GM21576 (cell line): Measurements from ENCODE around the gene PPP1R3G.

Source experiments
- ATAC-seq: cut with Tn5 transposase; IDR thresholded peaks from one replicate; pipeline ENCODE4 v1.9.1; 2021; ENCODE audit warnings: mild to moderate bottlenecking, moderate library complexity; ENCODE audit not compliant: unreplicated experiment

Gene PPP1R3G

GRCh38 chr6:5093231-5094015, 8.3 kb downstream of the PPP1R3G start:
- no peak for ATAC-seq

GRCh38 chr6:5094327-5094726, 9.2 kb downstream of the PPP1R3G start:
- ATAC-seq = no peak

- ATAC-seq = peak; percentile 67
Observed at GRCh38 chr6:5095236-5095635, 10.1 kb downstream of the PPP1R3G start.

GRCh38 chr6:5096482-5096881, 11.3 kb downstream of the PPP1R3G start:
- ATAC-seq = no peak

GRCh38 chr6:5098501-5099270, 13.5 kb downstream of the PPP1R3G start:
- no peak for ATAC-seq

GRCh38 chr6:5099537-5099936, 14.4 kb downstream of the PPP1R3G start:
- no peak for ATAC-seq

GRCh38 chr6:5100806-5101205, 15.7 kb downstream of the PPP1R3G start:
- ATAC-seq = no peak

- ATAC-seq = no peak
Observed at GRCh38 chr6:5102267-5102970, 17.3 kb downstream of the PPP1R3G start.

GRCh38 chr6:5103250-5103649, 18.1 kb downstream of the PPP1R3G start:
- no peak for ATAC-seq

GRCh38 chr6:5104667-5105066, 19.5 kb downstream of the PPP1R3G start:
- no peak for ATAC-seq

GRCh38 chr6:5105146-5105545, 20.0 kb downstream of the PPP1R3G start:
- no peak for ATAC-seq

GRCh38 chr6:5107341-5107740, 22.2 kb downstream of the PPP1R3G start:
- no peak for ATAC-seq

- ATAC-seq = no peak
Observed at GRCh38 chr6:5108068-5108467, 22.9 kb downstream of the PPP1R3G start.

- no peak for ATAC-seq
Observed at GRCh38 chr6:5108536-5109150, 23.5 kb downstream of the PPP1R3G start.

- ATAC-seq = no peak
Observed at GRCh38 chr6:5109436-5109835, 24.3 kb downstream of the PPP1R3G start.

- no peak for ATAC-seq
Observed at GRCh38 chr6:5110246-5110645, 25.1 kb downstream of the PPP1R3G start.

GRCh38 chr6:5111626-5112025, 26.5 kb downstream of the PPP1R3G start:
- ATAC-seq = no peak

GRCh38 chr6:5112066-5112799, 27.1 kb downstream of the PPP1R3G start:
- ATAC-seq = no peak

- ATAC-seq = no peak
Observed at GRCh38 chr6:5113096-5113495, 28.0 kb downstream of the PPP1R3G start.

- no peak for ATAC-seq
Observed at GRCh38 chr6:5115168-5115567, 30.0 kb downstream of the PPP1R3G start.
